Measurements from ENCODE around the gene ACOT7. TPM values are rescaled to one million over a fixed set of nuclear protein-coding genes. Genes with fewer than 3 reads are reported as not detected.

The ACOT7 gene
- total RNA-seq, 1 experiment from 2014 or later = 151 TPM

GRCh38 chr1:6424000-6424565 lies 30.5 kb upstream of the ACOT7 start:
- Mint-ChIP-seq H3K4me3 (peak overlapping the region; percentile 60), H3K9me3 (no peaks in the 10 kb centered on the region), H3K36me3 (no peaks in the 10 kb centered on the region), H3K27me3 (ENCODE audit: low read depth) (peaks cover 76% of the 10 kb centered on the region), H3K27ac (no peak overlapping the region), H3K4me1 (peaks cover 6% of the 10 kb centered on the region)
- TF ChIP-seq ZNF416 (CRISPR knock-in tag; IDR thresholded peaks at IDR 0.05) (no peak), ZNF219 (CRISPR knock-in tag; IDR thresholded peaks at IDR 0.05; ENCODE audit: borderline replicate concordance) (no peak), ZNF396 (CRISPR knock-in tag; IDR thresholded peaks at IDR 0.05; ENCODE audit: borderline replicate concordance) (no peak), CBFB (CRISPR knock-in tag; IDR thresholded peaks at IDR 0.05; ENCODE audit: low read depth) (no peak), CREM (CRISPR knock-in tag; IDR thresholded peaks at IDR 0.05) (no peak), RORB (CRISPR knock-in tag; IDR thresholded peaks at IDR 0.05) (no peak), RELA (CRISPR knock-in tag; IDR thresholded peaks at IDR 0.05; ENCODE audit: borderline replicate concordance) (no peak), HMGA2 (CRISPR knock-in tag; IDR thresholded peaks at IDR 0.05) (no peak), TCF7 (CRISPR knock-in tag; IDR thresholded peaks at IDR 0.05; ENCODE audit: low read depth) (no peak), JUN (CRISPR knock-in tag; IDR thresholded peaks at IDR 0.05) (no peak)
- ChIA-PET POLR2A (no interaction called here), CTCF (interaction anchor here (0.8 to 6.9 kb wide), 50 partner anchors 9 to 433 kb away, joined by 3 to 281 read pairs (median 6); partner anchors contain the start of genes ACOT7, HES3, ICMT and PLEKHG5)
- DNase-seq (ENCODE audit: low spot score) (peak; percentile 57), ATAC-seq (peak; percentile 19)

GRCh38 chr1:6423321-6423999 lies 29.9 kb upstream of the ACOT7 start:
- DNase-seq (ENCODE audit: low spot score) (peak; percentile 91), ATAC-seq (peak; percentile 57)
- Mint-ChIP-seq H3K27me3 (ENCODE audit: low read depth) (peaks cover 81% of the 10 kb centered on the region), H3K27ac (no peak overlapping the region), H3K4me3 (peak overlapping the region; percentile 60), H3K4me1 (peaks cover 6% of the 10 kb centered on the region), H3K9me3 (no peaks in the 10 kb centered on the region), H3K36me3 (no peaks in the 10 kb centered on the region)
- ChIA-PET CTCF (interaction anchor here (0.6 to 6.9 kb wide), 63 partner anchors 9 to 432 kb away, joined by 3 to 281 read pairs (median 5); partner anchors contain the start of genes ACOT7, GPR153, HES3 and ICMT), POLR2A (no interaction called here)
- no peak for TF ChIP-seq CREM (CRISPR knock-in tag; IDR thresholded peaks at IDR 0.05)
- peak; percentile 16; the same call in 1 of the 2 replicates for TF ChIP-seq TEAD1 (CRISPR knock-in tag; IDR thresholded peaks at IDR 0.05)
- TF ChIP-seq JUN (CRISPR knock-in tag; IDR thresholded peaks at IDR 0.05) = no peak
- no peak for TF ChIP-seq ZNF396 (CRISPR knock-in tag; IDR thresholded peaks at IDR 0.05; ENCODE audit: borderline replicate concordance)
- TF ChIP-seq TEAD4 (CRISPR knock-in tag; IDR thresholded peaks at IDR 0.05) = no peak
- TF ChIP-seq MAX (CRISPR knock-in tag; IDR thresholded peaks at IDR 0.05) = no peak
- no peak for TF ChIP-seq E2F4 (CRISPR knock-in tag; IDR thresholded peaks at IDR 0.05; ENCODE audit: borderline replicate concordance, low read depth)
- TF ChIP-seq PRRX2 (CRISPR knock-in tag; IDR thresholded peaks at IDR 0.05) = no peak
- TF ChIP-seq CTCF (IDR thresholded peaks at IDR 0.05) = peak; percentile 91
- 0 out of 2 replicates have a peak, but pooled peaks have one; percentile 2 for TF ChIP-seq FOXK1 (CRISPR knock-in tag; IDR thresholded peaks at IDR 0.05)
- TF ChIP-seq AR (CRISPR knock-in tag; IDR thresholded peaks at IDR 0.05) = no peak
- no peak for TF ChIP-seq ZNF512 (CRISPR knock-in tag; IDR thresholded peaks at IDR 0.05; ENCODE audit: borderline replicate concordance)
- TF ChIP-seq JAZF1 (CRISPR knock-in tag; IDR thresholded peaks at IDR 0.05) = no peak
- no peak for TF ChIP-seq MXD4 (CRISPR knock-in tag; IDR thresholded peaks at IDR 0.05; ENCODE audit: borderline replicate concordance)
- 0 out of 2 replicates have a peak, but pooled peaks have one; percentile 28 for TF ChIP-seq SP1 (CRISPR knock-in tag; conservative IDR thresholded peaks at IDR 0.05)
- no peak for TF ChIP-seq E2F5 (CRISPR knock-in tag; IDR thresholded peaks at IDR 0.05)
- TF ChIP-seq HMGXB4 (CRISPR knock-in tag; IDR thresholded peaks at IDR 0.05) = peak; percentile 47; the same call in 1 of the 2 replicates
